ENCODE results near the gene DPYSL5.

Gene DPYSL5

DNA sequence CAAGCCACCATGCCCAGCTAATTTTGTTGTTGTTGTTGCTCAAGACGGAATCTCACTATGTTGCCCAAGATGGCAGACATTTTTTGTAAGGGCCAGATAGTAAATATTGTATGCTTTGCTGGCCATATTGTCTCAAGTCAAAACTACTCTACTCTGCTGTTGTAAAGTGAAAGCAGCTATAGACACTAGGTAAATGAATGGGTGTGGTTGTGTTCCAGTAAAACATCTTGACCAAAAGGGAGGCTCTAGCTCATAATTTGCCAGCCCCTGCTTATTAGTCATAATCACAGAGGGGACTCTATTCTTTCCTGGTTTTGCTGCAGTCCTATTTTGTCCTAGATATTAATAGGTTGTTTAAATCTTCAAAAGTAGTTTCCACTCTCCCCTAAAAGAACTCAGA lies 147.1 kb downstream of the DPYSL5 start:
- peaks cover 10% of the 10 kb centered on the region for H3K27me3 Mint-ChIP-seq
- no peaks in the 10 kb centered on the region for H3K4me1 Mint-ChIP-seq
- H3K4me3 Mint-ChIP-seq = no peak overlapping the region
- DNase-seq (ENCODE audit: low spot score in 2 of 2) = no peak
- H3K36me3 Mint-ChIP-seq (ENCODE audit: insufficient read depth) = no peaks in the 10 kb centered on the region
- no peaks in the 10 kb centered on the region for H3K9me3 Mint-ChIP-seq
- no peak for ATAC-seq (replicated peaks; ENCODE audit: extremely low read depth, poor library complexity, severe bottlenecking)
- no peak overlapping the region for H3K27ac Mint-ChIP-seq (ENCODE audit: low read depth)

DNA sequence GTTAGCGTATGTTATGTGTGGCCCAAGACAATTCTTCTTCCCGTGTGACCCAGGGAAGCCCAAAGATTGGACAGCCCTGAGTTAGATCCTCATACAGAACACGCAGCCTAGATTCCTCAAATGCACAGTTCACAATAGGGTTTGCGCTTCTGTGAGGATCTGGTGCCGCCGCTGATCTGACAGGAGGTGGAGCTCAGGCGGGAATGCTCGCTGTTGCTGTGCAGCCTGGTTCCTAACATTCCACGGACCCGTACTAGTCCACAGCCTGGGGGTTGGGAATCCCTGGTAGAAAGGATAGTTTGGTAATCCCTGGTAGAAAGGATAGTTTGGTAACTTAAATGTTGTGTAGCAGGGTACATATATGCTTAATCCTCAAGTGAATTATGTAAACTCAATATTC lies 149.5 kb downstream of the DPYSL5 start:
- Mint-ChIP-seq H3K27me3 (peaks cover 10% of the 10 kb centered on the region), H3K4me1 (no peaks in the 10 kb centered on the region), H3K4me3 (no peak overlapping the region), H3K27ac (ENCODE audit: low read depth) (no peak overlapping the region), H3K9me3 (no peaks in the 10 kb centered on the region), H3K36me3 (ENCODE audit: insufficient read depth) (no peaks in the 10 kb centered on the region)
- DNase-seq (ENCODE audit: low spot score in 2 of 2) (no peak), ATAC-seq (replicated peaks; ENCODE audit: extremely low read depth, poor library complexity, severe bottlenecking) (no peak)

DNA sequence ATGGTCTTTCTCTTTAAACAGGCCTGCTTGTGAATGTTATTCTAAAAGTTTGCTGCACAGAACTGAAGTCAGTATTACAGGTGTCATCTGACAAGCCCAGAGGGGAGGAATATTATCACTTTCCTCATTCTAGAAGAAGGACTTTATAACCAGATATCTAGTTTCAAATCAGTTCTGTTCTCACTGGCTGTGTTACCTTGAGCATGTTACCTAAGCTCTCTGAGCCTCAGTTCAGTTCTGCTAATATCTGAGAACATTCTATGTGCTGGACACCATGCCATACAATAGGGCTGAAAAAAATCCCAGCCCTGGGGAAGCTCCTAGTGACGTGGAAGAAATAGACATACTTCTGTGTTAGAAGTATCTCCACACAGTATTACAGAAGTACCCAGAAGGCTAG lies 150.4 kb downstream of the DPYSL5 start:
- Mint-ChIP-seq H3K36me3 (ENCODE audit: insufficient read depth) (no peaks in the 10 kb centered on the region), H3K9me3 (no peaks in the 10 kb centered on the region), H3K27ac (ENCODE audit: low read depth) (no peak overlapping the region), H3K4me3 (no peak overlapping the region), H3K4me1 (no peaks in the 10 kb centered on the region), H3K27me3 (peaks cover 18% of the 10 kb centered on the region)
- ATAC-seq (replicated peaks; ENCODE audit: extremely low read depth, poor library complexity, severe bottlenecking) = no peak
- no peak for DNase-seq (ENCODE audit: low spot score in 2 of 2)
